Thyroid gland (tissue), 4 donors: ENCODE measurements around the gene MAGIX. TPM values are rescaled to one million over a fixed set of nuclear protein-coding genes. Genes with fewer than 3 reads are reported as not detected.

Source experiments
- DNase-seq, 2 donors: peaks; one replicate each; pipeline ENCODE4 v3.0.0-alpha.2; 2019
- H3K27ac ChIP-seq, 3 donors: fragments of 200-600 bp; sonication (generic); 1 replicate in 2 of 3; 2 replicates in 1 of 3; pipeline ENCODE4 v1.5.1; 2016 to 2019; ENCODE audit warnings: mild to moderate bottlenecking in 1 of 3, moderate library complexity in 1 of 3
- H3K27me3 ChIP-seq: fragments of 200-600 bp; sonication (generic); one replicate; pipeline ENCODE4 v1.5.1; 2019
- H3K36me3 ChIP-seq, 2 donors: fragments of 200-600 bp; sonication (generic); one replicate each; pipeline ENCODE4 v1.5.1; 2016 to 2019
- H3K4me1 ChIP-seq, 2 donors: fragments of 200-600 bp; sonication (generic); one replicate each; pipeline ENCODE4 v1.5.1; 2017 to 2019
- H3K4me3 ChIP-seq, 3 donors: fragments of 200-600 bp; sonication (generic); replicated peaks in 1 of 3; 1 replicate in 2 of 3; 2 replicates in 1 of 3; pipeline ENCODE4 v1.5.1; 2016; ENCODE audit warnings: mild to moderate bottlenecking in 1 of 3
- H3K9me3 ChIP-seq: fragments of 200-600 bp; sonication (generic); one replicate; pipeline ENCODE4 v1.5.1; 2017
- CTCF ChIP-seq, 6 experiments: fragments of 200-600 bp in 3 of 6; fragments of 450-650 bp in 3 of 6; sonication (generic) in 3 of 6; IDR thresholded peaks; one replicate each; pipeline ENCODE4 v1.5.1; 2016 to 2019; ENCODE audit warnings: antibody characterized with exemption in 6 of 6, mild to moderate bottlenecking in 2 of 6, inconsistent platforms in 1 of 6, moderate library complexity in 1 of 6
- POLR2A ChIP-seq, 2 donors: fragments of 450-650 bp; IDR thresholded peaks; one replicate each; pipeline ENCODE4 v1.6.1; 2017; ENCODE audit warnings: antibody characterized with exemption in 2 of 2, mild to moderate bottlenecking in 2 of 2, moderate library complexity in 1 of 2
- WGBS, 2 donors: methylation state at CpG; one replicate each; pipeline ENCODE4 v1.1.5; 2017; 5-methylcytosine and 5-hydroxymethylcytosine counted together
- intact Hi-C: fragments of 100-400 bp; cut with DNase I; formaldehyde crosslinking; loops from one replicate; pipeline ENCODE4 v1.15.1; 2023
- total RNA-seq, 4 donors: library from RNA; depleted of rRNA; stranded (reverse); fragments of >200 nt; gene quantifications; one replicate each; pipeline ENCODE4 v1.2.3, GENCODE V29; 2016

MAGIX gene
- 10 to 100 TPM; 16.5 to 40.9 (median 27.5) TPM for total RNA-seq

GRCh38 chrX:49162620-49163019 lies at the start of gene MAGIX:
MAGIX (plus strand) TSS chrX:49162758; CDS start chrX:49162890, 132 bp downstream.
- Histone ChIP-seq H3K27me3 (no peaks in the 10 kb centered on the region), H3K9me3 (no peaks in the 10 kb centered on the region), H3K4me1 (peaks cover 7 to 12% of the 10 kb centered on the region in 2 donors), H3K36me3 (no peaks in the 10 kb centered on the region), H3K27ac (peak within 1 kb of the TSS; percentile 91 to 95 (median 93)), H3K4me3 (peak within 1 kb of the TSS in 1 of 3 donors; percentile 27)
- no CpG with 5 or more reads among the region's 28 CpGs for WGBS, 2 donors
- TF ChIP-seq POLR2A (IDR thresholded peaks at IDR 0.05) (peak in 1 of 2 donors; percentile 43), CTCF (IDR thresholded peaks at IDR 0.05) (no peak)
- intact Hi-C loops: no loop called here
- DNase-seq: peak; percentile 71 to 72

- Histone ChIP-seq H3K36me3 (peaks cover 9 to 16% of the 10 kb centered on the region in 2 donors), H3K4me3 (no peak overlapping the region), H3K27ac (no peak overlapping the region), H3K27me3 (no peaks in the 10 kb centered on the region), H3K4me1 (no peaks in the 10 kb centered on the region), H3K9me3 (no peaks in the 10 kb centered on the region)
- TF ChIP-seq CTCF (IDR thresholded peaks at IDR 0.05): no peak
- no peak for TF ChIP-seq POLR2A (IDR thresholded peaks at IDR 0.05)
- 91% methylated on average over 8 of the region's 8 CpGs; no CpG with 5 or more reads in 1 of the 2 donors for WGBS, 2 donors
- no peak for DNase-seq
- intact Hi-C loops: no loop called here
Measured at GRCh38 chrX:49116076-49116475, 46.5 kb upstream of the MAGIX start.

GRCh38 chrX:49116716-49117115 lies 45.8 kb upstream of the MAGIX start:
- intact Hi-C loops: no loop called here
- H3K36me3 ChIP-seq: peaks cover 9 to 16% of the 10 kb centered on the region in 2 donors
- no peaks in the 10 kb centered on the region for H3K4me1 ChIP-seq
- H3K27ac ChIP-seq: no peak overlapping the region
- H3K9me3 ChIP-seq: no peaks in the 10 kb centered on the region
- TF ChIP-seq CTCF (IDR thresholded peaks at IDR 0.05) (no peak), POLR2A (IDR thresholded peaks at IDR 0.05) (no peak)
- WGBS, 2 donors: 94 to 100% methylated on average over 2 to 5 of the region's 5 CpGs
- DNase-seq: no peak
- no peaks in the 10 kb centered on the region for H3K27me3 ChIP-seq
- no peak overlapping the region for H3K4me3 ChIP-seq

GRCh38 chrX:49117581-49117980 lies 45.0 kb upstream of the MAGIX start:
- peaks cover 9 to 10% of the 10 kb centered on the region in 2 donors for H3K36me3 ChIP-seq
- no peaks in the 10 kb centered on the region for H3K27me3 ChIP-seq
- TF ChIP-seq POLR2A (IDR thresholded peaks at IDR 0.05) (no peak), CTCF (IDR thresholded peaks at IDR 0.05) (no peak)
- H3K9me3 ChIP-seq: no peaks in the 10 kb centered on the region
- 80 to 81% methylated on average over 6 of the region's 6 CpGs for WGBS, 2 donors
- intact Hi-C loops: no loop called here
- DNase-seq: no peak
- H3K4me3 ChIP-seq: no peak overlapping the region
- peaks cover under 1 to 3% of the 10 kb centered on the region in 2 donors for H3K4me1 ChIP-seq
- H3K27ac ChIP-seq: no peak overlapping the region

GRCh38 chrX:49120091-49120490 lies 42.5 kb upstream of the MAGIX start:
- intact Hi-C loops: no loop called here
- H3K4me3 ChIP-seq: no peak overlapping the region
- peaks cover 2 to 10% of the 10 kb centered on the region in 2 donors for H3K36me3 ChIP-seq
- H3K4me1 ChIP-seq: peaks cover 4 to 6% of the 10 kb centered on the region in 2 donors
- WGBS, 2 donors: 70 to 74% methylated on average over 1 of the region's 1 CpG
- H3K27me3 ChIP-seq: no peaks in the 10 kb centered on the region
- H3K9me3 ChIP-seq: no peaks in the 10 kb centered on the region
- H3K27ac ChIP-seq: no peak overlapping the region
- TF ChIP-seq CTCF (IDR thresholded peaks at IDR 0.05) (no peak), POLR2A (IDR thresholded peaks at IDR 0.05) (no peak)
- no peak for DNase-seq
